ENCODE results near the gene PANK4. TPM values are rescaled to one million over a fixed set of nuclear protein-coding genes. Genes with fewer than 3 reads are reported as not detected.

The PANK4 gene
- total RNA-seq, 3 donors from 2014 or later, result 16.5 to 32.8 (median 31.3) TPM

DNA sequence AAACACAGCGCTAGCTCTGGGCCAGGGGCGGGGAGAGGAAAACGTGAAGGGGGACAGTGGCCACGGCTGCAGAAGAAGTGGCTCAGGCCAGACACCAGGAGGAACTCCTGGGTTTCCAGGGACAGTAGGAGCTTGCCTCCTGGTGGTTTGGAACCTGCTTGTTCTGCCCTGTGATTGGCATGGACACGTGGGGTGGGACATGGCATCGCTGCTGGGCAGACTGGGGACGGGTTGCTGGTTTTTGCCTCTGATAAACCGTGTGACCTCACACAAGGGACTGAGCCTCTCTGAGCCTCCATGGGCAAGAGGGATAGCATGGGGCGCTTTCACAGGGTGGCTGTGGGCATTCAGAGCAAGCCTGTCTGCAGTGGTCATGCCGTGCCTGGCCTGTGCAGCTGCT, 57.9 kb downstream of the PANK4 start:
- no peaks in the 10 kb centered on the region for H3K4me1 ChIP-seq
- H3K4me3 ChIP-seq, result no peak overlapping the region
- H3K9me3 ChIP-seq, result no peaks in the 10 kb centered on the region
- H3K27ac ChIP-seq, result no peak overlapping the region
- TF ChIP-seq POLR2A (IDR thresholded peaks at IDR 0.05), result no peak
- no peak for TF ChIP-seq POLR2AphosphoS5 (IDR thresholded peaks at IDR 0.05)
- no peak for TF ChIP-seq CTCF (IDR thresholded peaks at IDR 0.05)
- H3K36me3 ChIP-seq, result no peaks in the 10 kb centered on the region
- peaks cover 7 to 55% of the 10 kb centered on the region in 2 donors for H3K27me3 ChIP-seq
- DNase-seq (ENCODE audit: low spot score in 2 of 2), result no peak
- intact Hi-C loops (cut with DNase I; ENCODE audit: low total_unique reads), result no loop called here

GRCh38 chr1:2468041-2468472, 58.3 kb downstream of the PANK4 start:
- Histone ChIP-seq H3K4me1 (no peaks in the 10 kb centered on the region), H3K4me3 (no peak overlapping the region), H3K27ac (no peak overlapping the region), H3K27me3 (peaks cover 7 to 59% of the 10 kb centered on the region in 2 donors), H3K9me3 (no peaks in the 10 kb centered on the region), H3K36me3 (no peaks in the 10 kb centered on the region)
- TF ChIP-seq POLR2AphosphoS5 (IDR thresholded peaks at IDR 0.05) (no peak), POLR2A (IDR thresholded peaks at IDR 0.05) (no peak), CTCF (IDR thresholded peaks at IDR 0.05) (no peak)
- DNase-seq (ENCODE audit: low spot score in 2 of 2), result no peak
- intact Hi-C loops (cut with DNase I; ENCODE audit: low total_unique reads), result no loop called here

DNA sequence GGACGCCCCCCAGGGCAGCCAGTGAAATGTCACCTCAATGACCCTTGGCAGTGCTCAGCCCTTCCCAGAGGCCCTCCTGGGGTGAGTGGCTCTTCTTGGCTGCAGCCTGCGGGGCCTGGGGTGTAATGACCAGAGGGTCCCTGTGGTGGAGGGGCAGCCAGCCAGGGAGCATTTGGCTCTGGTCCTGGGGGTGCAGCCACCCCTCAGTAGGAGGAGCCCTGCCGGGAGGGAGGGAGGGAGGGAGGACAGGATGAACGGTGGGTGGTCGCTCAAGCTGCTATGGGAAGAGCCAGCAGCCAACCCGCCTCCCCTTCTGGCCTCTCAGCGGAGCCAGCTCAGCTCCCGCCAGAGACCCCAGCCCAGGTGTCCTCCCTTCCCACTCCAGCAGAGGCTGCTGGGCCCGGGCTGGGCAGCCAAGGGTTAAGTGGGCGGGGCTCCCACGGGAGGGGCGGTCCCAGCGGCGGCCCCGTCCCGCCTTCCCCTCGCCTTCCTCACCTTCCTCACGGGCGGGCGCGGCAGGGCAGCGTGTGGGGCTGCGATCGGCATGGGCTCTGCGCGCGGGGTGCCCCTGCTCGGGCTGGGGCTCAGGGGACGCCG, 59.3 kb downstream of the PANK4 start:
- Histone ChIP-seq H3K4me3 (no peak overlapping the region), H3K9me3 (no peaks in the 10 kb centered on the region), H3K4me1 (no peaks in the 10 kb centered on the region), H3K36me3 (no peaks in the 10 kb centered on the region), H3K27ac (no peak overlapping the region), H3K27me3 (peaks cover 10 to 67% of the 10 kb centered on the region in 2 donors)
- DNase-seq (ENCODE audit: low spot score in 2 of 2), result no peak
- intact Hi-C loops (cut with DNase I; ENCODE audit: low total_unique reads), result no loop called here
- no peak for TF ChIP-seq CTCF (IDR thresholded peaks at IDR 0.05)
- TF ChIP-seq POLR2A (IDR thresholded peaks at IDR 0.05), result no peak
- no peak for TF ChIP-seq POLR2AphosphoS5 (IDR thresholded peaks at IDR 0.05)

GRCh38 chr1:2466270-2466665, 60.1 kb downstream of the PANK4 start:
- no peaks in the 10 kb centered on the region for H3K36me3 ChIP-seq
- peaks cover 10 to 64% of the 10 kb centered on the region in 2 donors for H3K27me3 ChIP-seq
- TF ChIP-seq POLR2AphosphoS5 (IDR thresholded peaks at IDR 0.05) (no peak), CTCF (IDR thresholded peaks at IDR 0.05) (no peak)
- intact Hi-C loops (cut with DNase I; ENCODE audit: low total_unique reads), result no loop called here
- H3K4me1 ChIP-seq, result no peaks in the 10 kb centered on the region
- no peaks in the 10 kb centered on the region for H3K9me3 ChIP-seq
- no peak overlapping the region for H3K4me3 ChIP-seq
- H3K27ac ChIP-seq, result no peak overlapping the region
- DNase-seq (ENCODE audit: low spot score in 2 of 2), result no peak

- Histone ChIP-seq H3K4me1 (no peaks in the 10 kb centered on the region), H3K4me3 (no peak overlapping the region), H3K9me3 (no peaks in the 10 kb centered on the region), H3K27ac (no peak overlapping the region), H3K27me3 (peaks cover 8 to 62% of the 10 kb centered on the region in 2 donors), H3K36me3 (no peaks in the 10 kb centered on the region)
- intact Hi-C loops (cut with DNase I; ENCODE audit: low total_unique reads), result no loop called here
- DNase-seq (ENCODE audit: low spot score in 2 of 2), result no peak
- no peak for TF ChIP-seq POLR2A (IDR thresholded peaks at IDR 0.05)
- no peak for TF ChIP-seq CTCF (IDR thresholded peaks at IDR 0.05)
- TF ChIP-seq POLR2AphosphoS5 (IDR thresholded peaks at IDR 0.05), result no peak
Observed at GRCh38 chr1:2465371-2466269, 60.8 kb downstream of the PANK4 start.
